Esophagus (tissue), 2 donors: ENCODE results near the gene CDK16. TPM values are rescaled to one million over a fixed set of nuclear protein-coding genes. Genes with fewer than 3 reads are reported as not detected.

Experiments used
- H3K27ac ChIP-seq, 2 donors: one replicate each; pipeline ENCODE4 v1.5.1; 2013; ENCODE audit warnings: low read depth in 2 of 2, mild to moderate bottlenecking in 2 of 2, inconsistent platforms in 1 of 2, low read length in 1 of 2, moderate library complexity in 1 of 2
- H3K27me3 ChIP-seq, 2 donors: one replicate each; pipeline ENCODE4 v1.6.1; 2013; ENCODE audit warnings: low read length in 2 of 2, control low read depth in 1 of 2, mild to moderate bottlenecking in 1 of 2; ENCODE audit not compliant: insufficient read depth in 2 of 2, control insufficient read depth in 1 of 2
- H3K36me3 ChIP-seq, 2 donors: one replicate each; pipeline ENCODE4 v1.6.1; 2013; ENCODE audit warnings: low read length in 1 of 2; ENCODE audit not compliant: control insufficient read depth in 2 of 2, insufficient read depth in 2 of 2
- H3K4me1 ChIP-seq, 2 donors: one replicate each; pipeline ENCODE4 v1.6.1; 2013; ENCODE audit warnings: low read length in 1 of 2; ENCODE audit not compliant: control insufficient read depth in 2 of 2, insufficient read depth in 2 of 2
- H3K4me3 ChIP-seq, 2 donors: one replicate each; pipeline ENCODE4 v1.5.1; 2013; ENCODE audit warnings: low read length in 2 of 2, mild to moderate bottlenecking in 2 of 2, low read depth in 1 of 2, moderate library complexity in 1 of 2
- H3K9me3 ChIP-seq, 2 donors: one replicate each; pipeline ENCODE4 v1.6.1; 2013; ENCODE audit warnings: mild to moderate bottlenecking in 2 of 2, low read depth in 1 of 2, low read length in 1 of 2, moderate library complexity in 1 of 2; ENCODE audit not compliant: control insufficient read depth in 2 of 2, insufficient read depth in 1 of 2
- WGBS, 2 donors: extraction: QIAGEN DNeasy Blood & Tissue Kit; methylation state at CpG; one replicate each; pipeline ENCODE4 v1.1.7; 2013; 5-methylcytosine and 5-hydroxymethylcytosine counted together
- polyA plus RNA-seq, 2 donors: library from polyadenylated mRNA; stranded (reverse); fragments of 200-250 nt; gene quantifications; one replicate each; pipeline ENCODE4 v1.2.3, GENCODE V29; 2013
- donor health status: healthy with polysubstance abuse.
- donor health status: Bipolar disorder and iron deficiency.

The CDK16 gene
- polyA plus RNA-seq: 10 to 100 TPM; 47.5 to 59.8 TPM

DNA sequence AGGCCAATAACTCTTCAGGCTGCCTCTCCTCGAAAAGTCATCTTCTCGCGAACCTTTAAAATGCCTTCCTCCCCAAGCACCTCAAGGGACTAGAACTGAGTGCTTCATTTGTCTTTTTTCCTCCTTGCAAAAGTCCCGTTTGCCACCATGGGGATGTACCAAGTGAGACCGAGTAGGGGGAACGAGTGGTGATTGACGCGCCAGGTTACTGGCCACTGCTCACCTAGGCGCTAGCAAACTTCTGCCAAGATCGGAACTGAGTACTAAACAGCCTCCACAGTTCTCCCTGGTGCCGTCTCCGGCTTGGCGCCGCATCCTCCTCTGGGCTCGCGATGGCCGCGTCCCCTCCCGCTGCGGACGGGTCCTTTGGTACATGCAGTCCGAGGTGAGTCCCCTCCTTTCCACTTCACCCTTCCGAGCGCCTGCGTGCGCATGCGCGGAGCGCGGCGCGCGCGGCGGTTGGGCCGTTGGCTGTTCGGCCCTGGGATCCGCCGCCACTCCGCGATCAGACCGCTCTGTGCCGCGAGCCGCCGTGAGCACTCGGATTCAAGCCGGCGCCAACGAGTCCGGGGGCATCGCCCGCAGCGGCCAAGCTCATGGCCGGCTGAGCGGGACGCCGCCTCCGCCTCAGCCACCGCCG lies at the start of gene CDK16:
Gene CDK16 (plus strand): TSS at position 402 of the 640 bp plus-strand sequence. CDS start 4,877 bp downstream, outside the sequence.
- no peaks in the 10 kb centered on the region for H3K9me3 ChIP-seq
- H3K4me1 ChIP-seq: peaks cover 0 to 13% of the 10 kb centered on the region in 2 donors
- H3K36me3 ChIP-seq: peaks cover 7 to 24% of the 10 kb centered on the region in 2 donors
- 0 to 3% methylated on average over 46 to 61 of the region's 61 CpGs for WGBS, 2 donors
- peak within 1 kb of the TSS; percentile 96 to 97 for H3K27ac ChIP-seq
- H3K4me3 ChIP-seq: peak within 1 kb of the TSS; percentile 73 to 93
- H3K27me3 ChIP-seq: no peaks in the 10 kb centered on the region

DNA sequence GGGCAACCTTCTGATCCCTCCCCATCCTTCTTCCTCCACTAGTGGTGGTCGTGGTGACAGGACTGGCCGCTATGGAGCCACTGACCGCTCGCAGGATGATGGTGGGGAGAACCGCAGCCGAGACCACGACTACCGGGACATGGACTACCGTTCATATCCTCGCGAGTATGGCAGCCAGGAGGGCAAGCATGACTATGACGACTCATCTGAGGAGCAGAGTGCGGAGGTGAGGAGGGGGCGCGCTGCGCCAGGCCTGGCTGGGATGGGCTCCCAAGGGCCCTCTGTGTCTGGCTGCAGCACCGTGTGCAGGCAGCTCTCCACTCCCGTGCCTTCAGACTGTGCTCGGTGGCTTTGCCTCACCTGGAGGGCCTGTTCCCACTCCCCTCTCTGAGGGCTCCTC lies 49.2 kb upstream of the CDK16 start:
- WGBS, 2 donors: 89 to 96% methylated on average over 14 to 19 of the region's 19 CpGs
- Histone ChIP-seq H3K4me3 (no peak overlapping the region), H3K27ac (no peak overlapping the region)

DNA sequence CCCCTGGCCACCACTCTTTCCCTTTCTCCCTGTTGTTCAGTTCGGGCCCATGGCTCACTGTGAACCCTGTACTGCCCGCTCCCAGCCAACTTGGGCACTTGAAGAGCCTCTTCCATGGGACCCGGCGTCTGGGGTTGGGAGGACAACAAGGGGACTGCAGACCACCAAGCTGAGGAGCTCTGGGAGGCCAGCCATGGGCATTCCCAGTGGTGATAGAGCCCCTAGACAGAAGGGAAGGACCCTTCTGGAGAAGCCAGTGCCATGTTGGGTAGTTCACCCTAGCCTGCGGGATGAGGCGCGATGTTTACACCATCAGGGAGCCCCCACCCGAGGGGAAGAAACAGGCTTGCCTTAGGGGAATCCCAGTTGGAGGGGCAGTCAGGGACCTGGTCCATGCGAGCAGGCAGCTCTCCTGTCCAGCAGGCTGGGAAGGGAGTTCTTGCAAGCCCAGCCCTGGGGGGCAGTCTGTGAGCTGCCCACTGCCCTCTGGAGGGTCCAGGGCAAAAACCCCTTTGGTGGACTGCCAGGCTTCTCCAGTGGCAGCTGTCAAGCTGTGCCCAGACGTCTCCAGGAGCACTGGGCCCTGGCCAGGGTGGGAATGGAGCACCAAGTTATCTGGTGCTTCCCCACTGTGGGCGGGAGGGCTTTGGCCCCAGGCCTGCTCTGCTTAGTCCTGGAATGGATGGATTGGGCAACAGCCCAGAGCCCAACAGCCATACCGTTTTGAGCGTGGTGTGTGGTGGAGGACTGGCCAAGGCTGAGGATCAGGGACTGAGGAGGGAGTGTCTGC lies 48.6 kb upstream of the CDK16 start:
- H3K36me3 ChIP-seq: peaks cover 0 to 35% of the 10 kb centered on the region in 2 donors
- H3K9me3 ChIP-seq: no peaks in the 10 kb centered on the region
- H3K27ac ChIP-seq: no peak overlapping the region
- no peaks in the 10 kb centered on the region for H3K27me3 ChIP-seq
- 72 to 75% methylated on average over 13 of the region's 13 CpGs for WGBS, 2 donors
- no peaks in the 10 kb centered on the region for H3K4me1 ChIP-seq
- no peak overlapping the region for H3K4me3 ChIP-seq

More for the DNA sequence above, 49.2 kb upstream of the CDK16 start:
- Histone ChIP-seq H3K36me3 (peaks cover 0 to 31% of the 10 kb centered on the region in 2 donors), H3K9me3 (no peaks in the 10 kb centered on the region), H3K27me3 (no peaks in the 10 kb centered on the region), H3K4me1 (no peaks in the 10 kb centered on the region)

DNA sequence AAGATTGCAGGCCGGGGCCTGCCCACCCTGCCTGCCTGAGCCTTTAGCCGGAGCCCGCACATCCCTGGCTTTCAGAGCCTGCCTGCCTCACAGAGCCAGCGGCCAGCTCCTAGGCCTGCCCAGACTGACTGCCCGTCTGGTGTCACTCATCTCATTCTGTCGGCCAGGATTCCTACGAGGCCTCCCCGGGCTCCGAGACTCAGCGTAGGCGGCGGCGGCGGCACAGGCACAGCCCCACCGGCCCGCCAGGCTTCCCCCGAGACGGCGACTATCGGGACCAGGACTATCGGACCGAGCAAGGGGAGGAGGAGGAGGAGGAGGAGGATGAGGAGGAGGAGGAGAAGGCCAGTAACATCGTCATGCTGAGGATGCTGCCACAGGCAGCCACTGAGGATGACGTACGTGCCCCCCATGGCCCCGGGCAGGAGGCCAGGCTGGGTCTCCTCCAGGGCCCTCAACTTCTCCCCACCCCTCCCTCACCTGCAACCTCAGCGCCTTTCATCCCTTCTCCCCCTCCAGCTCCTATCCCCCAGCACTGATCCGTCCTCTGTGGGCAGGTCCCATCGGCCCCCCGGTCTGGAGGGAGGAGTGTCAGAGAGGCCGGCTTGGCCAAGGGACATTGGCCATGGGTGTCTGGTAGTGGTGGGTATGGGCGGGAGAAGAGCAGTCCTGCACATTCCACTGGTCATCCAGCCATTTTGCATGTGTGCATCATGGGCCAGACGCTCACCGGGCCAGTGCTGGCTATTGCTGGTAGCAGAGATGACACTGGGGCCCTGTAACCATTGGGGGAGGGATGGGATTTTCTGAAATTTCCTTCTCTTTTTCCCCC lies 47.4 kb upstream of the CDK16 start:
- Histone ChIP-seq H3K27me3 (no peaks in the 10 kb centered on the region), H3K27ac (no peak overlapping the region), H3K4me3 (no peak overlapping the region), H3K9me3 (no peaks in the 10 kb centered on the region), H3K36me3 (peaks cover 0 to 43% of the 10 kb centered on the region in 2 donors), H3K4me1 (no peaks in the 10 kb centered on the region)
- 86 to 93% methylated on average over 30 to 33 of the region's 34 CpGs for WGBS, 2 donors

DNA sequence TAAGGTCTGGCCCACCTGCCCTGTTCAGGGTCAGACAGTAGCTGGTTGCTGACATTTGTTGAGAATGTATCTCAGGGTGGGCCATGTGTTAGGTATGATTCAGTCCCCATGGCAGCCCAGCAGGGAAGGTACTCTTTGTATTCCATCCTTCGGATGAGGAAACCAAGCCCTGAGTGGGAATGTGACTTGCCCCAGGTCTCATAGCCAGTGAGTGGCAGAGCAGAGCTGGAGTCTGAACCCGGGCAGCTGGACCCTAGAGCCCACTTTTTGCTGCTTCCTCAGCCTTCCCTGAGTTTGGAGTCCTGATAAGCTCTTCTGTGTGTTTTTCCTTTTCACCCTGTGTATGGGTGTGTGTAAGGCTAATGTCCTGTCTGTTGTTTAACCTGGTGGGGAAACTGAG lies 46.5 kb upstream of the CDK16 start:
- no peaks in the 10 kb centered on the region for H3K27me3 ChIP-seq
- peaks cover 0 to 51% of the 10 kb centered on the region in 2 donors for H3K36me3 ChIP-seq
- no peak overlapping the region for H3K4me3 ChIP-seq
- WGBS, 2 donors: 66 to 97% methylated on average over 2 of the region's 2 CpGs
- H3K4me1 ChIP-seq: no peaks in the 10 kb centered on the region
- no peaks in the 10 kb centered on the region for H3K9me3 ChIP-seq
- H3K27ac ChIP-seq: no peak overlapping the region

DNA sequence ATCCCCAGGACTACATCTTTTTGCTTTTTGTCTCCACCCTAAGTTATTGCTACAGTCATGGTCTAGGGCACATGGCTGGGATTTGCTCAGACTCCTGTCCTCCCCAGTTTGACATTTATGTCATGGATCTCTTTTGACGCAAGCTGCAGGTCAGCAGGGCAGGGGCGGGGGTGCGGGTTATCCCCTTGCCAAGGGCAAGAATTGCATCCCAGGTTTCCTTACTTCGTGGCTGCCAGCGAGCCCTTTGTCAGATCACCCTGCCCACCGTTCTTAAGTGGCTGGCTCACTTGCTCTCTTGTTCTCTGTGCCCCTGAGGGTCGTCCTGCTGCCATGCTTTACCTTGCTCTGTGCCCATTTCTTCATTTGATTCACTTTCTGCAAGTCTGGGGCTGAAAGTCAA lies 45.9 kb upstream of the CDK16 start:
- Histone ChIP-seq H3K4me1 (no peaks in the 10 kb centered on the region), H3K4me3 (no peak overlapping the region), H3K36me3 (peaks cover 0 to 54% of the 10 kb centered on the region in 2 donors), H3K27me3 (no peaks in the 10 kb centered on the region), H3K9me3 (no peaks in the 10 kb centered on the region), H3K27ac (no peak overlapping the region)
- WGBS, 2 donors: 82 to 91% methylated on average over 7 of the region's 7 CpGs

DNA sequence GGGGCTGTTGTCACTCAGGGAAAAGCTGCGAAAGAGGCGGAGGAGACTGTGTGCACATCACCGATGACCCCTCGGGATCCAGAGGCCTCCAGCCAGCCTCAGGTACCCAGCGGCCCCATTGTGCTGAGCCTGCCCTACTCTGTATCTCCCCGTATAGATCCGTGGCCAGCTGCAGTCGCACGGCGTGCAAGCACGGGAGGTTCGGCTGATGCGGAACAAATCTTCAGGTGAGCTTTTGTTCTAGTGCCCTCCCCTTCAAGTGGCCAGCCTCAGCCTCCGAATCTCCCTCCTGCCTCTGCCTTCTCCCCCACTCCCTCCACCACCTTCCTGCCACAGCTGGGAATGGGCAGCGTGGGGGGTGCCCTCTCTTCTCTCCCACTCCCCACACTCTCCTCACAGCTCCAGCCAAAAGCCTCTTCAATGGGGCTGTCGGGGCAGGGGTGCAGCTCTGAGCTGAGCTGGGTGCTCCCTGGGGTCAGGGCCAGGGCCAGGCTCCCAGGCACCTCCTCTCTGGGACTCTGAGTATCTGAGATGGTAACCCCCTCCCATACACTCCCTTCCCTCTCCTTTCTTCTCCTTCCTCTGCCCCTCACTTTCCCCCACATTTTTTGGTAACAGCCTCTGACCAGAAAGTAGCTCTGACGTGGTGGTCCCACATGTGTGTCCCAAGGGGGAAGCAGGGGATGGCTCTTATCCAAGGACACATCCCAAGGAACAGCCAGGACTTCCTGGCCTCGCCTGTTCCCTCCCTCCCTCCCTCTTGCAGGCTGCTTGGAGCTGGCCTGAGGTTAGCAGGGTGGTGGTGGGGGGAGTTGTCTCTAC lies 45.3 kb upstream of the CDK16 start:
- H3K9me3 ChIP-seq: no peaks in the 10 kb centered on the region
- peaks cover 0 to 58% of the 10 kb centered on the region in 2 donors for H3K36me3 ChIP-seq
- no peaks in the 10 kb centered on the region for H3K4me1 ChIP-seq
- no peaks in the 10 kb centered on the region for H3K27me3 ChIP-seq
- 82 to 88% methylated on average over 18 of the region's 18 CpGs for WGBS, 2 donors
- H3K4me3 ChIP-seq: no peak overlapping the region
- H3K27ac ChIP-seq: no peak overlapping the region

DNA sequence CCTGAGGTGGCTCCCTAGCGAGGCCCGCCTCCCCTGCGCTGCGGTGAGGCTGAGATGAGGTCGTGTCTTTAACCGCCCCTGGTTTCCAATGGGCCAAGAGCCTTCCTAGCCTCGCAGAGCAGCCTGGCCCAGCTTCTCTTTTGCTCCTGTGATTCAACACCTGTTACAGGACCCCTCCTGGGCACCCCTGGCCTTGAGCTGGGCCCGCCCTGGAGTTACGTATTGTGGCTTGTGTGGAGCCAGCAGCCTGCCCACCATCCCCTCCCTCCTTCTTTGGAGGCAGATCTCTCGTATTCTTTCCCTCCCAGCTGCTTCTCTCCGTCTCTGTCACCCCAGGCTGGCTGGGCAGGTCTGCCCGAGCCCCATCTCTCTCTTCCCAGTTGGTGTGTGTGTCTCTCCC lies 44.1 kb upstream of the CDK16 start:
- H3K9me3 ChIP-seq: no peaks in the 10 kb centered on the region
- H3K27me3 ChIP-seq: no peaks in the 10 kb centered on the region
- no peak overlapping the region for H3K4me3 ChIP-seq
- peaks cover 0 to 60% of the 10 kb centered on the region in 2 donors for H3K36me3 ChIP-seq
- WGBS, 2 donors: 83 to 94% methylated on average over 11 to 12 of the region's 12 CpGs
- no peak overlapping the region for H3K27ac ChIP-seq
- peaks cover 0 to 3% of the 10 kb centered on the region in 2 donors for H3K4me1 ChIP-seq
